ENCODE measurements around the gene MEGF6.

DNA sequence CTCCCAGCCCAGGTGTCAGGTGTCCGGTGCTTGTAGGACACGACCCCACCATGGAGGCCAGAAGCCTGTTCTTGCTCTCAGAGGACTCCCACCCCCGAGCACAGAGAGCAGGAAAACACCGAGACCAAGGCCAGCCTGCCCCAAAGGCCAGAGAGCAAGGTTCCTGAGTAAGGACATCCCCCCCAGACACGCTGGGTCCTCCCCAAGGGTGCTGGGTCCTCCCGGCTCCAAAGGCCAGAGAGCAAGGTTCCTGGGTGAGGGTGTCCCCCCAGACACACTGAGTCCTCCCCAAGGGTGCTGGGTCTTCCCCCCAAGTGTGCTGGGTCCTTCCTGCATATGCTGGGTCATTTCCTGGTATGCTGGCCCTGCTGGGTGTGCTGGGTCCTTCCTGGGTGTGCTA, 40.0 kb downstream of the MEGF6 start:
- no peak for TF ChIP-seq ZFP30 (CRISPR knock-in tag; IDR thresholded peaks at IDR 0.05)
- TF ChIP-seq, protein P1, sequence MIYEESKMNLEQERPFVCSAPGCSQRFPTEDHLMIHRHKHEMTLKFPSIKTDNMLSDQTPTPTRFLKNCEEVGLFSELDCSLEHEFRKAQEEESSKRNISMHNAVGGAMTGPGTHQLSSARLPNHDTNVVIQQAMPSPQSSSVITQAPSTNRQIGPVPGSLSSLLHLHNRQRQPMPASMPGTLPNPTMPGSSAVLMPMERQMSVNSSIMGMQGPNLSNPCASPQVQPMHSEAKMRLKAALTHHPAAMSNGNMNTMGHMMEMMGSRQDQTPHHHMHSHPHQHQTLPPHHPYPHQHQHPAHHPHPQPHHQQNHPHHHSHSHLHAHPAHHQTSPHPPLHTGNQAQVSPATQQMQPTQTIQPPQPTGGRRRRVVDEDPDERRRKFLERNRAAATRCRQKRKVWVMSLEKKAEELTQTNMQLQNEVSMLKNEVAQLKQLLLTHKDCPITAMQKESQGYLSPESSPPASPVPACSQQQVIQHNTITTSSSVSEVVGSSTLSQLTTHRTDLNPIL (CRISPR knock-in tag; IDR thresholded peaks at IDR 0.05; ENCODE audit: low read depth) = no peak
- TF ChIP-seq ZNF565 (CRISPR knock-in tag; conservative IDR thresholded peaks at IDR 0.05; ENCODE audit: low read depth) = no peak
- TF ChIP-seq ARNTL (CRISPR knock-in tag; IDR thresholded peaks at IDR 0.05; ENCODE audit: borderline replicate concordance, low read depth) = no peak
- no peak for TF ChIP-seq BACH2 (CRISPR knock-in tag; IDR thresholded peaks at IDR 0.05; ENCODE audit: borderline replicate concordance)

Data from SK-N-SH treated with all-trans-retinoic acid at 6 μM for 48 hours (cell line).